ENCODE measurements around the gene MRPL45. TPM values are rescaled to one million over a fixed set of nuclear protein-coding genes. Genes with fewer than 3 reads are reported as not detected.

The MRPL45 gene
- total RNA-seq, 1 donor from 2014 or later = 34.3 TPM

- no peaks in the 10 kb centered on the region for H3K9me3 Mint-ChIP-seq (ENCODE audit: unreplicated experiment)
- Histone ChIP-seq H3K9me3 (ENCODE audit: insufficient read depth, low read depth, low read length) (no peaks in the 10 kb centered on the region), H3K4me1 (ENCODE audit: insufficient read depth, low read length) (peaks cover 4% of the 10 kb centered on the region), H3K9ac (ENCODE audit: low read length) (no peak overlapping the region), H4K20me1 (ENCODE audit: insufficient read depth, low read length) (peaks cover 82% of the 10 kb centered on the region), H3K36me3 (ENCODE audit: insufficient read depth, low read length) (no peaks in the 10 kb centered on the region), H3K79me2 (ENCODE audit: insufficient read depth, low read length) (peaks cover 78% of the 10 kb centered on the region), H3K27me3 (ENCODE audit: insufficient read depth, low read length) (no peaks in the 10 kb centered on the region), H3K27ac (ENCODE audit: low read depth, low read length) (no peak overlapping the region), H3K4me2 (ENCODE audit: low read length) (no peak overlapping the region), H2AFZ (ENCODE audit: low read depth, low read length) (no peak overlapping the region), H3K4me3 (ENCODE audit: insufficient read depth, low read depth, low read length) (no peak overlapping the region)
- H3K27me3 Mint-ChIP-seq (ENCODE audit: low read depth, unreplicated experiment) = no peaks in the 10 kb centered on the region
- TF ChIP-seq CTCF (IDR thresholded peaks at IDR 0.05; ENCODE audit: insufficient read depth, low read depth, low read length) (no peak), EZH2 (IDR thresholded peaks at IDR 0.05; ENCODE audit: insufficient read depth, low read length) (no peak)
- peaks cover 28% of the 10 kb centered on the region for H3K4me1 Mint-ChIP-seq (ENCODE audit: low read depth, unreplicated experiment)
- no peak overlapping the region for H3K4me3 Mint-ChIP-seq (ENCODE audit: unreplicated experiment)
- H3K36me3 Mint-ChIP-seq (ENCODE audit: low read depth, unreplicated experiment) = peaks cover 4% of the 10 kb centered on the region
- FAIRE-seq (no peak), DNase-seq (ENCODE audit: low read depth) (peak; percentile 18)
- H3K27ac Mint-ChIP-seq (ENCODE audit: unreplicated experiment) = no peak overlapping the region
Observed at GRCh38 chr17:38358586-38359513, 61.9 kb downstream of the MRPL45 start.

GRCh38 chr17:38361694-38362465 is 64.9 kb downstream of the MRPL45 start:
- Mint-ChIP-seq H3K4me1 (ENCODE audit: low read depth, unreplicated experiment) (peaks cover 23% of the 10 kb centered on the region), H3K4me3 (ENCODE audit: unreplicated experiment) (no peak overlapping the region), H3K27ac (ENCODE audit: unreplicated experiment) (no peak overlapping the region), H3K27me3 (ENCODE audit: low read depth, unreplicated experiment) (no peaks in the 10 kb centered on the region), H3K36me3 (ENCODE audit: low read depth, unreplicated experiment) (peaks cover 7% of the 10 kb centered on the region), H3K9me3 (ENCODE audit: unreplicated experiment) (no peaks in the 10 kb centered on the region)
- DNase-seq (ENCODE audit: low read depth) (peak; percentile 23), FAIRE-seq (no peak)
- no peaks in the 10 kb centered on the region for H3K36me3 ChIP-seq (ENCODE audit: insufficient read depth, low read length)
- H3K4me2 ChIP-seq (ENCODE audit: low read length) = no peak overlapping the region
- no peak overlapping the region for H3K4me3 ChIP-seq (ENCODE audit: insufficient read depth, low read depth, low read length)
- peaks cover 48% of the 10 kb centered on the region for H3K79me2 ChIP-seq (ENCODE audit: insufficient read depth, low read length)
- TF ChIP-seq CTCF (IDR thresholded peaks at IDR 0.05; ENCODE audit: insufficient read depth, low read depth, low read length) (no peak), EZH2 (IDR thresholded peaks at IDR 0.05; ENCODE audit: insufficient read depth, low read length) (no peak)
- no peaks in the 10 kb centered on the region for H3K27me3 ChIP-seq (ENCODE audit: insufficient read depth, low read length)
- peaks cover 66% of the 10 kb centered on the region for H4K20me1 ChIP-seq (ENCODE audit: insufficient read depth, low read length)
- H3K9ac ChIP-seq (ENCODE audit: low read length) = no peak overlapping the region
- no peaks in the 10 kb centered on the region for H3K9me3 ChIP-seq (ENCODE audit: insufficient read depth, low read depth, low read length)
- no peak overlapping the region for H2AFZ ChIP-seq (ENCODE audit: low read depth, low read length)
- H3K4me1 ChIP-seq (ENCODE audit: insufficient read depth, low read length) = no peaks in the 10 kb centered on the region
- H3K27ac ChIP-seq (ENCODE audit: low read depth, low read length) = no peak overlapping the region
